Spleen (tissue), 7 donors: ENCODE data around the gene FCHO1.

Experiments used
- POLR2A ChIP-seq, 3 donors: fragments of 450-650 bp; IDR thresholded peaks; one replicate each; pipeline ENCODE4 v1.5.1; 2017; ENCODE audit warnings: antibody characterized with exemption in 3 of 3, mild to moderate bottlenecking in 1 of 3
- POLR2AphosphoS5 ChIP-seq, 3 donors: sonication (generic); formaldehyde crosslinking; IDR thresholded peaks; one replicate each; pipeline ENCODE4 v1.5.1; 2017; ENCODE audit warnings: antibody characterized with exemption in 3 of 3
- TF ChIP-seq, protein P1 (sequence below), 11 experiments: fragments of 200-600 bp in 7 of 11; fragments of 450-650 bp in 4 of 11; sonication (generic) in 4 of 11; IDR thresholded peaks in 8 of 11; conservative IDR thresholded peaks in 3 of 11; 1 replicate in 7 of 11; 2 replicates in 4 of 11; pipeline versions ENCODE4 v1.4.0 to v1.8.0; 2016 to 2021; ENCODE audit warnings: antibody characterized with exemption in 11 of 11, inconsistent platforms in 4 of 11, mild to moderate bottlenecking in 1 of 11
- donor health status: DM: no; HTN: no; CAD: no; lungs with moderate emphysema.
- donor health status: DM: no; HTN: no; CAD: no.
- donor health status: DM: no; HTN: no; CAD: no.

- TF ChIP-seq, protein P1, sequence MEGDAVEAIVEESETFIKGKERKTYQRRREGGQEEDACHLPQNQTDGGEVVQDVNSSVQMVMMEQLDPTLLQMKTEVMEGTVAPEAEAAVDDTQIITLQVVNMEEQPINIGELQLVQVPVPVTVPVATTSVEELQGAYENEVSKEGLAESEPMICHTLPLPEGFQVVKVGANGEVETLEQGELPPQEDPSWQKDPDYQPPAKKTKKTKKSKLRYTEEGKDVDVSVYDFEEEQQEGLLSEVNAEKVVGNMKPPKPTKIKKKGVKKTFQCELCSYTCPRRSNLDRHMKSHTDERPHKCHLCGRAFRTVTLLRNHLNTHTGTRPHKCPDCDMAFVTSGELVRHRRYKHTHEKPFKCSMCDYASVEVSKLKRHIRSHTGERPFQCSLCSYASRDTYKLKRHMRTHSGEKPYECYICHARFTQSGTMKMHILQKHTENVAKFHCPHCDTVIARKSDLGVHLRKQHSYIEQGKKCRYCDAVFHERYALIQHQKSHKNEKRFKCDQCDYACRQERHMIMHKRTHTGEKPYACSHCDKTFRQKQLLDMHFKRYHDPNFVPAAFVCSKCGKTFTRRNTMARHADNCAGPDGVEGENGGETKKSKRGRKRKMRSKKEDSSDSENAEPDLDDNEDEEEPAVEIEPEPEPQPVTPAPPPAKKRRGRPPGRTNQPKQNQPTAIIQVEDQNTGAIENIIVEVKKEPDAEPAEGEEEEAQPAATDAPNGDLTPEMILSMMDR (IDR thresholded peaks at IDR 0.05 in 8 of 11, conservative IDR thresholded peaks at IDR 0.05 in 3 of 11), result no peak
- TF ChIP-seq POLR2AphosphoS5 (IDR thresholded peaks at IDR 0.05), result no peak
- no peak for TF ChIP-seq POLR2A (IDR thresholded peaks at IDR 0.05)
Measured at GRCh38 chr19:17811103-17811502, 59.8 kb downstream of the FCHO1 start.
